Lower leg skin (tissue), 4 donors: ENCODE results near the gene CASP10. TPM values are rescaled to one million over a fixed set of nuclear protein-coding genes. Genes with fewer than 3 reads are reported as not detected.

Source experiments
- DNase-seq, 2 donors: peaks; one replicate each; pipeline ENCODE4 v3.0.0-alpha.2; 2019; ENCODE audit warnings: low spot score in 2 of 2
- H3K4me3 ChIP-seq: fragments of 200-600 bp; sonication (generic); 2 replicates; pipeline ENCODE4 v1.5.1; 2017; ENCODE audit warnings: mild to moderate bottlenecking, low read depth; ENCODE audit not compliant: poor library complexity, severe bottlenecking
- POLR2A ChIP-seq, 2 donors: fragments of 450-650 bp; IDR thresholded peaks; one replicate each; pipeline ENCODE4 v1.6.1; 2016 to 2017; ENCODE audit warnings: antibody characterized with exemption in 2 of 2, mild to moderate bottlenecking in 1 of 2, moderate library complexity in 1 of 2
- WGBS, 2 donors: methylation state at CpG; one replicate each; pipeline ENCODE4 v1.1.5; 2018; 5-methylcytosine and 5-hydroxymethylcytosine counted together
- intact Hi-C: fragments of 100-400 bp; cut with DNase I; formaldehyde crosslinking; loops from one replicate; pipeline ENCODE4 v1.15.0; 2023; ENCODE audit warnings: low total_unique reads
- total RNA-seq, 4 donors: library from RNA; depleted of rRNA; stranded (reverse); fragments of >200 nt; gene quantifications; one replicate each; pipeline ENCODE4 v1.1.0, GENCODE V29; 2016
- TF ChIP-seq, protein P1 (sequence below), 3 donors: fragments of 450-650 bp; IDR thresholded peaks; one replicate each; pipeline ENCODE4 v1.5.1; 2016; ENCODE audit warnings: antibody characterized with exemption in 3 of 3, mild to moderate bottlenecking in 3 of 3, moderate library complexity in 2 of 3

The CASP10 gene
- total RNA-seq, 4 donors from 2014 or later: 4.0 to 6.3 (median 4.2) TPM

DNA sequence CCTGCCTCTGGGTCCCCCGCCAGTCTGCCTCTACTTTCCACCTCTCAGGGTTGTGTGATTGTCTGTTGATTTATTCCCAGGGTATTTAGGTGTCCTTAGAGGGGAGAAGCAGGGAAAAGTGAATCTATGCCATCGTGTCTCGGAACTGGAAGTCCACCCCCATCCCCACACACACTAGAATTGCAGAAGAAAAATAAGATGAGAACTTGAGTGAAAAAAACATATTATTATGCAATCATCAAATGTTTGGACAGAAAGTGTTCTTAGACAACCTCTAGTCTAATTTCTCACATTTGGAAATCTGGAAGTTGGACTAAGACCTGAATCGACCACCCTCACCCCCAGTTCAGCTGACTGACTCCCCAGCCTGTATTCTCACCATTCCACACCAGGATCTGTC lies 63.3 kb downstream of the CASP10 start:
- H3K4me3 ChIP-seq: no peak overlapping the region
- peak in 1 of 2 donors; percentile 29 for DNase-seq
- intact Hi-C loops: no loop called here
- TF ChIP-seq, protein P1, sequence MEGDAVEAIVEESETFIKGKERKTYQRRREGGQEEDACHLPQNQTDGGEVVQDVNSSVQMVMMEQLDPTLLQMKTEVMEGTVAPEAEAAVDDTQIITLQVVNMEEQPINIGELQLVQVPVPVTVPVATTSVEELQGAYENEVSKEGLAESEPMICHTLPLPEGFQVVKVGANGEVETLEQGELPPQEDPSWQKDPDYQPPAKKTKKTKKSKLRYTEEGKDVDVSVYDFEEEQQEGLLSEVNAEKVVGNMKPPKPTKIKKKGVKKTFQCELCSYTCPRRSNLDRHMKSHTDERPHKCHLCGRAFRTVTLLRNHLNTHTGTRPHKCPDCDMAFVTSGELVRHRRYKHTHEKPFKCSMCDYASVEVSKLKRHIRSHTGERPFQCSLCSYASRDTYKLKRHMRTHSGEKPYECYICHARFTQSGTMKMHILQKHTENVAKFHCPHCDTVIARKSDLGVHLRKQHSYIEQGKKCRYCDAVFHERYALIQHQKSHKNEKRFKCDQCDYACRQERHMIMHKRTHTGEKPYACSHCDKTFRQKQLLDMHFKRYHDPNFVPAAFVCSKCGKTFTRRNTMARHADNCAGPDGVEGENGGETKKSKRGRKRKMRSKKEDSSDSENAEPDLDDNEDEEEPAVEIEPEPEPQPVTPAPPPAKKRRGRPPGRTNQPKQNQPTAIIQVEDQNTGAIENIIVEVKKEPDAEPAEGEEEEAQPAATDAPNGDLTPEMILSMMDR (IDR thresholded peaks at IDR 0.05): no peak
- no peak for TF ChIP-seq POLR2A (IDR thresholded peaks at IDR 0.05)
- WGBS, 2 donors: 64 to 81% methylated on average over 4 of the region's 4 CpGs

- no peak for DNase-seq
- TF ChIP-seq, protein P1 (IDR thresholded peaks at IDR 0.05): no peak
- no peak for TF ChIP-seq POLR2A (IDR thresholded peaks at IDR 0.05)
- H3K4me3 ChIP-seq: no peak overlapping the region
- intact Hi-C loops: no loop called here
- 89 to 90% methylated on average over 6 of the region's 6 CpGs for WGBS, 2 donors
Measured at GRCh38 chr2:201248288-201248844, 65.4 kb downstream of the CASP10 start.

DNA sequence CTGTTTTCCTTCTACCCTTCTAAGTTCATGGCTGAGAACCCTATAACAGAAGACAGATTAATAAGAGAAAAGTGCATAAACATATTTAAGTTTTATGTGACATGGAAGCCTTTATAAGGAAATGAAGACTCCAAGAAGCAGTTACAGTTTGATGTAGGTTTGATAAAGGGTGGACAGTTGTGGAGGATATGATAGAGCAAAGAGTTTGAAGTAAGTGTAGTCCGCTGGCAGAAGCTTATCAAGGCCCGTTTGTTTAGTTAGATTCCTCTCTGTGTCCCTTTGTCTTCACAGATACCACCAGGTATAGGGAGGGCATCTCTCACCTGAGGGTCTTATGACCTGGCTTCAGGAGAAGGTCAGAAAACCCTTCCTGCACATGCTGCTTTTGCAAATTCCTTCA lies 66.9 kb downstream of the CASP10 start:
- no peak overlapping the region for H3K4me3 ChIP-seq
- 60 to 90% methylated on average over 2 of the region's 2 CpGs for WGBS, 2 donors
- intact Hi-C loops: no loop called here
- DNase-seq: no peak
- TF ChIP-seq, protein P1 (IDR thresholded peaks at IDR 0.05): no peak
- no peak for TF ChIP-seq POLR2A (IDR thresholded peaks at IDR 0.05)

GRCh38 chr2:201250741-201251140 lies 67.8 kb downstream of the CASP10 start:
- DNase-seq: no peak
- TF ChIP-seq POLR2A (IDR thresholded peaks at IDR 0.05): no peak
- TF ChIP-seq, protein P1 (IDR thresholded peaks at IDR 0.05): no peak
- H3K4me3 ChIP-seq: no peak overlapping the region
- intact Hi-C loops: no loop called here
- 90 to 91% methylated on average over 4 of the region's 4 CpGs for WGBS, 2 donors

- H3K4me3 ChIP-seq: no peak overlapping the region
- 24 to 44% methylated on average over 5 of the region's 5 CpGs for WGBS, 2 donors
- intact Hi-C loops: no loop called here
- no peak for DNase-seq
- TF ChIP-seq, protein P1 (IDR thresholded peaks at IDR 0.05): no peak
- no peak for TF ChIP-seq POLR2A (IDR thresholded peaks at IDR 0.05)
Measured at GRCh38 chr2:201254081-201254730, 71.3 kb downstream of the CASP10 start.
